Stimulated activated effector memory CD8-positive, alpha-beta T cell treated with anti-CD3 and anti-CD28 coated beads, Interleukin-12 subunit alpha, Interleukin-12 subunit beta, amount 100 ng/mL, for 72 hours (primary cell): Measurements from ENCODE around the gene ST3GAL5.

Experiments
- ATAC-seq: fragments of 150-1000 bp; cut with Tn5 transposase; 2 replicates; pipeline ENCODE4 v1.10.0; 2021
- DNase-seq, 2 donors: peaks; one replicate each; pipeline ENCODE4 v3.0.0; 2021 to 2022; ENCODE audit warnings: low spot score in 2 of 2
- H3K27ac Mint-ChIP-seq: one replicate; pipeline ENCODE4 v1.8.0; 2022; ENCODE audit warnings: mild to moderate bottlenecking, mixed read lengths
- H3K36me3 Mint-ChIP-seq: one replicate; pipeline ENCODE4 v1.8.0; 2022; ENCODE audit warnings: mild to moderate bottlenecking, mixed read lengths
- H3K4me1 Mint-ChIP-seq: one replicate; pipeline ENCODE4 v1.8.0; 2022; ENCODE audit warnings: mixed read lengths
- H3K4me3 Mint-ChIP-seq: one replicate; pipeline ENCODE4 v1.8.0; 2022; ENCODE audit warnings: mild to moderate bottlenecking, mixed read lengths
- H3K9me3 Mint-ChIP-seq: one replicate; pipeline ENCODE4 v1.8.0; 2022; ENCODE audit warnings: mixed read lengths

The ST3GAL5 gene

DNA sequence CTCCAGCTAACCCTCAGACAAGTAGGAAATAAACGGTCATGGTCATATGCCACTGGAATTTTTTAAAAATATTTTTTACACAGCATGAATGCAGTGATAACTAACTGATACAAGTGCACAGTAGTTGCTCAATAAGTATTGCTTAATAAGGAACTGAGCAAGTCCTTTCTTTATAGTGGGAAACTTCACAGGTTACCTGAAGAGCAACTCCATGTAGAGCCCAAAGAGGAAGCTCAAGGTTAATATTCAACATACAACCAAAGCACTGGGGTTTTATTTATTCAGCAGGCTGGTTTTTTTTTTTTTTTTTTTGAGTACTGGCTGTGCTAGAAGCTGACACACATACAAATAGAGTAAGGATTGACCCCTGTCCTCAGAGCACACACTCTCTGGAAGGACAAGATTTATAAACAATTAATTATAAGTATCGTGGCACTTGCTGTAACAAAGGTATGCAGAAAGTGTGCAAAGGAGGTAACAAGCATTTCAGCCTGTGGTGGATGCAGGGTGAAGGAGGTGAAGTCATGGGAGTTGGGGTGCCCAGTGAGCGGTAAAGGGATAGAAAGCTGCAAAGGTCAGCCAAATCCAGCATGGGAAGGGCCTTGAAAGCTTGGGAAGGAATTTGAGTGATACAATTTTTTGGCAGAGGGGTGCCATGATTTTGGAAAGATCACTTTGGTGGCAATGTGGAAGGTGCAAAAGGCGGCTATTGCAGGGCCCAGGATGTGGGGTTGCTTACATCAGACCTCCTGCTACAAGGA lies 82.3 kb downstream of the ST3GAL5 start:
- no peak overlapping the region for H3K27ac Mint-ChIP-seq
- H3K4me1 Mint-ChIP-seq: peaks cover 14% of the 10 kb centered on the region
- no peaks in the 10 kb centered on the region for H3K9me3 Mint-ChIP-seq
- DNase-seq: no peak
- H3K4me3 Mint-ChIP-seq: no peak overlapping the region
- ATAC-seq: no peak
- no peaks in the 10 kb centered on the region for H3K36me3 Mint-ChIP-seq

DNA sequence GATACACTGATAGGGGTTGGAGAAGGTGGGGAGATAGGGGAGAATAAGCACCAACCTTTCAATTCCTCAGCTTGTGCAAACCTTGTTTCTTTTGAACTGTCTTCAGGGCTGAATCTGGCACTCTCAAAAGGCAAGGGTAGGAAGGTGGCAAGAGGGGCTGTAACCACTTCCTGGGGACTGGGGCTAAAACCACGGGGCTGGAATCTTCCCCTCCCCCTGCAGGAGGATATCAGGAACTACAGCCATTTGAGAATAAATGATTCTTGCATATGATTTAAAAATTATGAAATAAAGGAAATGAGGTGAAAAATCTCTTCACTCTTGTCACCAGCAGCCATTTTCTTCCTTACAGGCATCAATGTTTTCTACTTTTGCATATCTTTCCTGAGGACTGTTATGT lies 84.2 kb downstream of the ST3GAL5 start:
- Mint-ChIP-seq H3K9me3 (no peaks in the 10 kb centered on the region), H3K4me1 (peaks cover 17% of the 10 kb centered on the region), H3K4me3 (no peak overlapping the region), H3K27ac (no peak overlapping the region), H3K36me3 (no peaks in the 10 kb centered on the region)
- no peak for DNase-seq
- peak; percentile 53 for ATAC-seq

DNA sequence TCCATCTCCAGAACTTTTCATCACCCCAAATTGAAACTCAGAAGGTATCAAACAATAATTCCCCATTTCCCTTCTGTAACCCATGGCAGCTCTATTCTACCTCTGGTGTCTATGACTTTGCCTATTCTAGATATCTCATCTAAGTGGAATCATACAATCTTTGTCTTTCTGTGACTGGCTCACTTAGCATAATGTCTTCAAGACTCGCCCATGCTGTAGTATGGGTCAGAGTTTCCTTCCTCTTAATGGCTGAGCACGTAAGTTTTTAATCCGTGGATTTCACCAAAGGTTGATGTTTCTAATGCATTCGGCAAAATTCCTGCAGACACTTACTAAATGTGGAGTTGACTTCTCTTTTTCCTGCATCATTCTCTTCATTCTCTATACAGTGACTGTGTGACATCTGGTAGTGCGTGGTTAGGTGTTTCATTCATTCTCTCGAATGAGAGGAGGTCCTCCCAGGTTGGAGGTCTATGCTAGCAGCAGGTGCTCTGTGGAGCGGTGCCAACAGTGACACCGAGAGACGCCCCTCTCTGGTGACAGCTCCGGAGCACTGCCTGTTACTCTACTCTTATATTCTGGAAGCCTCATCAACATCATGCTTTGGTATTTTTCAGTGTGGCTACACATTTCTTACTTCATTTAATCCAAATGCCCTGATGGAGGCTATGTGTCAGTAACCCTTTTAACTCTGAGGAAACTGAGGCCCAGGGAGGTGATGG lies 84.9 kb downstream of the ST3GAL5 start:
- peaks cover 20% of the 10 kb centered on the region for H3K4me1 Mint-ChIP-seq
- DNase-seq (no peak), ATAC-seq (no peak)
- no peak overlapping the region for H3K27ac Mint-ChIP-seq
- H3K4me3 Mint-ChIP-seq: no peak overlapping the region
- no peaks in the 10 kb centered on the region for H3K36me3 Mint-ChIP-seq
- no peaks in the 10 kb centered on the region for H3K9me3 Mint-ChIP-seq

DNA sequence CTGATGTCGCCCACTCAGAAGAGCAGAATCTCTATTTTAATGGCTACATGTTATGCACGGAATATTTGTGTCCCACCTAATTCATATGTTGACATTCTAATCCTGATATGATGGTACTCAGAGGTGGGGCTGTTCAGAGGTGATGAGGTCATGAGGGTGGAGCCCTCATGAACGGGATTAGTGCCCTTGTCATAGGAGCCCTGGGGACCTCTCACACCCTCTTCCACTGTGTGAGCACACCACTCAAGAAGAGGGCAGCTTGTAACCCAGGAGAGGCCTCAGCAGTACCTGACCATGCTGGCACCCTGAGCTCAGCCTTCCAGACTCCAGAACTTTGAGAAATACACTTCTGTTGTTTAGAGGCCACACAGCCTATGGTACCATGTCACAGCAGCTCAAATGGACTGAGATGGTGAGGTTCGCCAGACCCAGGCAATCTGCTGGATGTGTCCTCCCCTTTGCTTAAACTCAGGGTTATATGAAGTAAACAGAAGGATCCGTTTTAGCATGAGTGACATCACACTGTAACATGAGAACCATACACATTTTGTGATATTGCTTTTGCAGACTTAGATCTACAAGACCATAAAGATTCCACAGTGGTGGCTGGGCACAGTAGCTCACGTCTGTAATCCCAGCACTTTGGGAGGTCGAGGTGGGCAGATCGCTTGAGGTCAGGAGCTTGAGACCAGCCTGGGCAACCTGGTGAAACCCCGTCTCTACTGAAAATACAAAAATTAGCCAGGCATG lies 86.3 kb downstream of the ST3GAL5 start:
- Mint-ChIP-seq H3K4me3 (no peak overlapping the region), H3K9me3 (no peaks in the 10 kb centered on the region), H3K27ac (no peak overlapping the region), H3K36me3 (no peaks in the 10 kb centered on the region), H3K4me1 (peaks cover 20% of the 10 kb centered on the region)
- no peak for DNase-seq
- ATAC-seq: no peak

DNA sequence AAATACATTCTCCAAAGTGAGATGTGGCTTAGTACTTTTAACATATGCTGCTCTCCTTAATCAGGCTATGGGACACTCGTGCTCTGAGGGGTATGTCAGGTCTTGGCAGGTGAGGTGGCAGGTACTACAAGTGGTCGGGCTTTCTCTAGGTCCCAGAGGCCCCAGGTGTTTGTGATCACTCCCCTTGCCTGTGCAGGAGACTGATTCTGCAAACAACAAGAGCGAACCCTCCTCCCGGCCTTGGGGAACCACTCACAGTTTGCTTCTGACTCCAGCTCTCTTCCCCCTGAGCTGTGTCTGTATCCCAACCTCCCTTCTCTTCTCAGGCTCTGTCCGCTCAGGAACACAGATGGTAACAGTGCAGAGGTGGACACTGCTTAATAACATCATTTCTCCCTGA lies 86.9 kb downstream of the ST3GAL5 start:
- no peak for ATAC-seq
- H3K9me3 Mint-ChIP-seq: no peaks in the 10 kb centered on the region
- H3K27ac Mint-ChIP-seq: no peak overlapping the region
- no peak overlapping the region for H3K4me3 Mint-ChIP-seq
- no peaks in the 10 kb centered on the region for H3K36me3 Mint-ChIP-seq
- peaks cover 20% of the 10 kb centered on the region for H3K4me1 Mint-ChIP-seq
- no peak for DNase-seq

DNA sequence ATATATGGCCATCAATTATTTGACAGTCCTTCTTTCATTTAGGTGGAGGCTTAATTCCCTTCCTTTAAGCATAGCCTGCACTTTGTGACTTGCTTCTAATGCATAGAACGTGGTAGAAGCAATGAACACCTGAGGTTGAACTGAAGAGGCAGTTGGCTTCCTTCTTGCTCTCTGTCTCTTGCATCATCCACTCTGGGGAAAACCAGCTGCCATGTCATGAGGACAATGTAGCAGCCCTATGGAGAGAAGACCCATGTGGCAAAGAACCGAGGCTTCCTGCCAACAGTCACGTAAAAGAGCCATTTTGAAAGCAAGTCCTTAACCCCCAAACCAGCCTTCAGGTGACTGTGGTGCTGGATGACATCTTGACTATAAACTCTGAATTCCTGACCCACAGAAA lies 88.2 kb downstream of the ST3GAL5 start:
- H3K4me3 Mint-ChIP-seq: no peak overlapping the region
- H3K4me1 Mint-ChIP-seq: peaks cover 20% of the 10 kb centered on the region
- no peaks in the 10 kb centered on the region for H3K36me3 Mint-ChIP-seq
- no peak overlapping the region for H3K27ac Mint-ChIP-seq
- no peaks in the 10 kb centered on the region for H3K9me3 Mint-ChIP-seq
- DNase-seq (no peak), ATAC-seq (no peak)

DNA sequence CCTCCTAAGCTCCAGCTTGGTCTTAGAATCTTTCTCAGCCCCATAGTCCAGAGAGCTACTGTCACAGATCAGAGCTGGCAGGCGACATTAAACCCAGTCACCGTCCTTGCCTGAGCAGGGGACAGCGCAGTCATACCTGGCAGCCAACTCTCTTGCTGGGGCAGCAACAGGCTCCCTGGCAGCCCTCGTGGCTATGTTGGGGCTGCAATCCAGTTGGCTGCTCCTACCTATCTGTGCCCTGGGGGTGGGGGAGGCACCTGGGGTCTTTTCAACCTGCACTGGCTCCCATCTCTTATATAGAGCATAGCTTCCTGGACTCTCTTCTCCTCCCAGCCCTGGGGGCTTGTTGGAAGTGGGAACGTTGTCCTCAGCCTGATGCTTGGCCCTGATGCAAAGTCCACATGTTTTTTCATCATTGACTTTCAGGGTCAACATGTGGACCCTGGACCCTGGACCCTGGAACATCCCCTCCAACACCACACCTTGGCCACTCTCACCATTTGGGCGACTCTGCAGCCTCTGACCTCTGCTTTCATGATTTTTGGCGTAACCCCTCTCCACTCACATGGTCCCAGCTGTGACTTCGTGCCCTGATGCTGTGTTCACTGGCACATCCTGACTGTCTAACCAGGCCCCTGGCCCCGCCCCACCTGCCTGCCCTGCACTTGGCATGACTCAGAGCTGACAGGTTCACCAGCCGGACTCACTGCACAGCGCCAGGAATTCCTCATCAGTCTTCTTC lies 89.4 kb downstream of the ST3GAL5 start:
- DNase-seq (no peak), ATAC-seq (peak; percentile 79)
- Mint-ChIP-seq H3K27ac (no peak overlapping the region), H3K9me3 (no peaks in the 10 kb centered on the region), H3K4me3 (no peak overlapping the region), H3K36me3 (no peaks in the 10 kb centered on the region), H3K4me1 (peaks cover 15% of the 10 kb centered on the region)

DNA sequence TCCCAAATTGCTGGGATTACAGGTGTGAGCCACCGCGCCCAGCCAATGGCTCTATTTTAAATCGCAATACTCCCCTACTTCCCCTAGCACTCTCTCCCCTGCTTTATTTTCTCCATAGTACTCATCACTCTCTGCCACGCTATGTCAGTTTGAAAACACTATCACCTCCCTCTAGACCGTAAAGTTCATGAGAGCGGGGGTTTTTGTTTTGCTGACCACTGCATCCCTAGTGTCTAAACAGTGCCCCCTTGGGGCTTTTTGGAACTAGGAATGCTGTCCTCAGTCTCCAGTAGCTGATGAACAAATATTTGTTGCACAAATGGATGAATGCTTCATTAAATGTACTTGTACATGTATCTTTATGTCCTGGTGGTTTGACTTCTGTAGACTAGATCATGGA lies 90.9 kb downstream of the ST3GAL5 start:
- no peaks in the 10 kb centered on the region for H3K36me3 Mint-ChIP-seq
- H3K27ac Mint-ChIP-seq: no peak overlapping the region
- no peak overlapping the region for H3K4me3 Mint-ChIP-seq
- ATAC-seq: no peak
- H3K4me1 Mint-ChIP-seq: peaks cover 6% of the 10 kb centered on the region
- DNase-seq: no peak
- H3K9me3 Mint-ChIP-seq: no peaks in the 10 kb centered on the region

DNA sequence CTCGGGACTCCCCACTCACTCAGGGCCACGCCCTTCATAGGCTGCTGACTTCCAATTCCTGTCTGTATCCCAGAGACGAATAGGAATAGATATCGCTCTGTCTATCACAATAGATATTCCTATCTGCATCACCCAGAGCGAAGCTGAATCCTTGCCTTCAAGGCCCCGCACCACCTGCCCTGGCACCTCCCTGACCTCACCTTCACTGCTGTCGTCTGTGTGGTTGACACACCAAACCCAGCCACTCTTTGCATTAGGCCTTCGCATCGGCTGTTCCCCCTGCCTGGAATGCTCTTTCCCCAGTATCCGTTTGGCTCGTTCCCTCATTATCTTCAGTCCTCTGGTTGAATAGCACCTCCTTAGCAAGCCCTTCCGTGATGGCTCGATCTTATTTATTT lies 91.5 kb downstream of the ST3GAL5 start:
- Mint-ChIP-seq H3K4me1 (peaks cover 6% of the 10 kb centered on the region), H3K36me3 (no peaks in the 10 kb centered on the region), H3K27ac (no peak overlapping the region), H3K9me3 (no peaks in the 10 kb centered on the region), H3K4me3 (no peak overlapping the region)
- no peak for ATAC-seq
- DNase-seq: no peak

DNA sequence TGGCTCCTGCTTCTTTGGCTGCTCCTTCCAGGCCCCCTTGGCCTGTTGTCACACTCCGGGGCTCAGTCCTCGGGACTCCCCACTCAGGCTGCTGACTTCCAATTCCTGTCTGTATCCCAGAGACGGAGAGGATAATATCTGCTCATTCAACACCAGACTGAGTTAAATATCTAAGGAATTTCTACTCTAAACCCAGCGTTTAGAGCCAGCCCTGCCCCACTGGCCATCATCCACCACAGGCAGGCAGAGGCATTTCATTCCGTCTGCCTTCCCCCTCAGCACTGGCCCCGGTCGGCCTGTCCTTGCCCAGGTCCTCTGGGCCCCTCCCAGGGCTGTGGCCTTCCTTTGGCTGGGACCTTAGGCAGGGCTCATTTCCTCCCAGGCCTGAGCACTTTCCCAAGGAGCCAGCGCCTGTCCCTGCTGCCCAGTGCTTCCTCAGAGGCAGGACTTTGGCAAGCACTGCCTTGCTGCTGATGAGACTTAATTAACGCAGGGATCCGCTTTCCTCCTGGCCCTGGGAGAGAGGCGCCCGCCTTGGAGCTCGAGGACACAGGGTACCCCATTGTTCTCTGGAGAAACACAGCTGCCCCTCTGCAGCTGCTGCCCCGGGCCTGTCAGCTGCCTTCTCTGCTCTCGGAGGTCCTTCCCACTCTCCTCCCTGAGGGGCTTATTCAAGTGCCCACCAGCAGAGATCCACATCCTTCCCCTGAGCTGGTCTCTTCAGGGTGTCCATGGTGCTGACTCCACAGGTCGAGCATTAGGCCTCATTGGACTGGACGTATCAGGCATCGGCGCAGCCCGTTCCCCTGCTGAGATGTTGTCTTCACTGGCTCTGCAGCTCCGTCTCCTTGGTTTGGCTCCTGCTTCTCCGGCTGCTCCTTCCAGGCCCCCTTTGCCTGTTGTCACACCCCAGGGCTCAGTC lies 92.2 kb downstream of the ST3GAL5 start:
- Mint-ChIP-seq H3K27ac (no peak overlapping the region), H3K4me1 (peaks cover 6% of the 10 kb centered on the region), H3K9me3 (no peaks in the 10 kb centered on the region), H3K36me3 (no peaks in the 10 kb centered on the region), H3K4me3 (no peak overlapping the region)
- DNase-seq (no peak), ATAC-seq (no peak)

DNA sequence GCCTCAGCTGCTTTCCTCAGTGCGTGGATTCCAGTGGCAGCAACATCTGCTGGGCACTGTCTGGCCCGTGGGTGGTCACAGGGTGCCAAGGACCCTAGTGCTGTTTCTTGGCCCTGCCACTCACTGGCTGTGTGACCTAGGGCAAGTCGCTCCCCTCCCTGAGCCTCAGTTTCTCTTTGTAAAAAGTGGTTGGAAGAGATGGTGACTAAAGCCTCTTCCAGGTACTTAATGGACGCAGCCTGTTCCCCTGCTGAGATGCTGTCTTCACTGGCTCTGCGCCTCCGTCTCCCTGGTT lies 92.8 kb downstream of the ST3GAL5 start:
- no peaks in the 10 kb centered on the region for H3K9me3 Mint-ChIP-seq
- peaks cover 6% of the 10 kb centered on the region for H3K4me1 Mint-ChIP-seq
- DNase-seq (no peak), ATAC-seq (no peak)
- H3K27ac Mint-ChIP-seq: no peak overlapping the region
- H3K4me3 Mint-ChIP-seq: no peak overlapping the region
- H3K36me3 Mint-ChIP-seq: no peaks in the 10 kb centered on the region

DNA sequence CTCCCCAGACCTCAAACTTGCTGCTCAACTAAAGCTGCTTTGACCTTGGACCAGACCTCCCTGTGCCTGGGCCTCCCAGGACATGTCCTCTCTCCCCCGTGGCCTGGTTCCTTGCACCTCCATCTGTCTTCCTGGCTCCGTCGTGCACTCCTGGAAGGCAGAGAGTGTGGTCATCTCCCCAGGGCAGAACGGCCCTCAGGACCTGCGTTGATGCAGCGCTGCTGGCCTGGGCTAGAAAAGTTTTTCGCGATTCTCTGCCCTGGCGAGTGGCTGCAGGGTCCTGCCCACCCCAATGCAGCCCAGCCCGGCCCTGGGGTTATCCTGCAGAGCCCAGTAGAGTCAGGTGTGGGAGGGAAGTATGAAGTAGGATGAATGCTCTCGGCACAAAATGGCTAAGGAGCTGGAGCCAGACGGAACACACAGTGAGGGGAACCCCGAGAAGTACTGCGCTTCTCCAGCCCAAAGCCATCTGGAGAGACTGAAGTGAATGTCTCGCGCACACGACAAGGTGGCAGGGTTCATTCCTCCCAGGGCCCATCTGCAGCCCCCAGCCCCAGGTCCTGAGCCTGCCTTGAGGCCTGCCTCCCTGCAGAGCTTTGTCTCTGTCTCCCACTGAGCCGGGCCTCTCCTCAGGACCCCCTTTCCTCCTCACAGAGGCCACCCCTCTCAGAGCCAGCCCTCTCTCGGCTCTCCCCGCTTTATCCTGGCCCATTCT lies 93.3 kb downstream of the ST3GAL5 start:
- Mint-ChIP-seq H3K9me3 (no peaks in the 10 kb centered on the region), H3K36me3 (no peaks in the 10 kb centered on the region), H3K4me3 (no peak overlapping the region), H3K4me1 (peaks cover 6% of the 10 kb centered on the region), H3K27ac (peak overlapping the region; percentile 63)
- DNase-seq (no peak), ATAC-seq (peak; percentile 12)

DNA sequence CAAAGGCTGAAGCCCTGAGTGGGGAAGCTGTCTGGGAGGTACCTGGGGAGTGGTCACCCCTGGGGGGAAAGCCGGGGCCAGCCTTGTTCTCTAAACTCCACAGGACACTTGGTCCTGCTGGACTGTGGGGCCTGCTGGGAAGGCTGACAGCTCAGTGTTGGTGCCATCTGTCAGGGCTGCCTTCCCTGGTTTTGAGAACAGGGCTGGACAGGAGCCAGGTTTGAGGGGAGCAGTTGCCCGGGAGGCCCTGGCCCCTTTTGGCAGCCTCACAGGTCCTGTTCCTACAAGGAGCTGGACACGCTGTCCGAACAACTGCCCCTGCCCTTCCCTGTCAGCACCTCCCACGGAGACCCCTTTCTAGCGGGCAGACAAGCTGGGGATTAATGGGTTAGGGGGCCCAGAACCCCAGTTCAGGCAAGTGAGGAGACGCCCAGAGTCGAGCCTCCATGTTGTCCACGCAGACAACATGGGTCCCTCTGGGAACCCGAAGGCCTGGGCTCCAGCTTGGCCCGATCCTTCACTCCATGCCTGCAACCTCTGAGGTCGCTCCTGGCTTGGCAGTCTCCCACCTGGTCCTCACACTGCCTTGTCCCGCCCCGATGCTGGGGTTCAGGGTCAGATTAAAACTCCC lies 94.2 kb downstream of the ST3GAL5 start:
- peaks cover 3% of the 10 kb centered on the region for H3K4me1 Mint-ChIP-seq
- H3K27ac Mint-ChIP-seq: no peak overlapping the region
- H3K4me3 Mint-ChIP-seq: no peak overlapping the region
- H3K9me3 Mint-ChIP-seq: no peaks in the 10 kb centered on the region
- H3K36me3 Mint-ChIP-seq: no peaks in the 10 kb centered on the region
- ATAC-seq (no peak), DNase-seq (no peak)

DNA sequence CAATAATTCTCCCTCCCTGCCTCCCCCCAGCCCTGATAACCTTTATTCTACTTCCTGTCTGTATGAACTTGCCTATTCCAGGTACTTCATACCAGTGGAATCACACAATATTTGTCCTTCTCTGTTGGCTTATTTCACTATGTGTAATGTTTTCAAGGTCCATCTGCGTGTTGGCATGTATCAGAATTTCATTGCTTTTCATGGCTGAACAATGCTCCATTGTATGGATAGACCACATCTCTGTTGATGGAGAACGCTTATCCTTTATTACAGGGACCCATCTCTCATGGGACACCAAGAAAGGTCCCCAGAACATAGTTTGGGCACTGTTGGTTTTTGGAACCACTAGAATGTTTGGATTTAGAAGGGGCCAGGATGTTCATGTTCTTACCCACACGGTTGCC lies 94.8 kb downstream of the ST3GAL5 start:
- DNase-seq (no peak), ATAC-seq (no peak)
- Mint-ChIP-seq H3K27ac (no peak overlapping the region), H3K4me1 (no peaks in the 10 kb centered on the region), H3K9me3 (no peaks in the 10 kb centered on the region), H3K4me3 (no peak overlapping the region), H3K36me3 (no peaks in the 10 kb centered on the region)
